Smooth muscle cell (in vitro differentiated cells): ENCODE data around the gene TSPYL1. TPM values are rescaled to one million over a fixed set of nuclear protein-coding genes. Genes with fewer than 3 reads are reported as not detected.

Experiments
- DNase-seq: peaks from one replicate; lab custom pipeline; 2025; ENCODE audit not compliant: unreplicated experiment; lab: John Stamatoyannopoulos, UW
- H2AFZ ChIP-seq: fragments of 200-600 bp; sonication (generic); 2 replicates; pipeline ENCODE4 v1.6.0; 2016; ENCODE audit warnings: antibody characterized with exemption, low read depth, mild to moderate bottlenecking
- H3F3A ChIP-seq: fragments of 200-600 bp; sonication (generic); 2 replicates; pipeline ENCODE4 v1.6.0; 2017; ENCODE audit warnings: antibody characterized with exemption, low read depth
- H3K27ac ChIP-seq: fragments of 200-600 bp; sonication (generic); 2 replicates; pipeline ENCODE4 v1.5.1; 2016; ENCODE audit warnings: low read depth, mild to moderate bottlenecking
- H3K27me3 ChIP-seq: fragments of 200-600 bp; sonication (generic); 2 replicates; pipeline ENCODE4 v1.6.1; 2016; ENCODE audit warnings: low read depth, mild to moderate bottlenecking
- H3K36me3 ChIP-seq: fragments of 200-600 bp; sonication (generic); 2 replicates; pipeline ENCODE4 v1.5.1; 2016; ENCODE audit warnings: low read depth
- H3K4me1 ChIP-seq: fragments of 200-600 bp; sonication (generic); 2 replicates; pipeline ENCODE4 v1.5.1; 2016; ENCODE audit warnings: low read depth
- H3K4me2 ChIP-seq: fragments of 200-600 bp; sonication (generic); 2 replicates; pipeline ENCODE4 v1.6.0; 2016; ENCODE audit warnings: mild to moderate bottlenecking
- H3K4me3 ChIP-seq: fragments of 200-600 bp; sonication (generic); 2 replicates; pipeline ENCODE4 v1.5.1; 2016; ENCODE audit warnings: mild to moderate bottlenecking
- H3K79me2 ChIP-seq: fragments of 200-600 bp; sonication (generic); 2 replicates; pipeline ENCODE4 v1.6.0; 2016; ENCODE audit warnings: low read depth, mild to moderate bottlenecking
- H3K9ac ChIP-seq: fragments of 200-600 bp; sonication (generic); 2 replicates; pipeline ENCODE4 v1.6.0; 2016; ENCODE audit warnings: low read depth
- H3K9me3 ChIP-seq: fragments of 200-600 bp; sonication (generic); replicated peaks from 2 replicates; pipeline ENCODE4 v1.5.1; 2016; ENCODE audit warnings: low read depth
- H4K20me1 ChIP-seq: fragments of 200-600 bp; sonication (generic); 2 replicates; pipeline ENCODE4 v1.6.0; 2016; ENCODE audit warnings: low read depth
- CTCF ChIP-seq: fragments of 200-600 bp; sonication (generic); IDR thresholded peaks from 2 replicates; pipeline ENCODE4 v1.5.1; 2017; ENCODE audit warnings: borderline replicate concordance, mild to moderate bottlenecking, antibody characterized with exemption; ENCODE audit not compliant: insufficient read depth, poor library complexity, severe bottlenecking
- WGBS: methylation state at CpG from one replicate; pipeline ENCODE4 v1.1.7; 2016; ENCODE audit warnings: low lambda C conversion rate; 5-methylcytosine and 5-hydroxymethylcytosine counted together
- polyA plus RNA-seq: library from polyadenylated mRNA; unstranded; fragments of >200 nt; fragmentation: Nextera tagmentation; extraction: Ambion mirVana; gene quantifications from 2 replicates; pipeline ENCODE4 v1.2.1, GENCODE V29; 2016
- total RNA-seq: library from RNA; depleted of rRNA; stranded (reverse); fragments of >200 nt; gene quantifications from 2 replicates; pipeline ENCODE4 v1.2.3, GENCODE V29; 2014

Gene TSPYL1
- total and polyA plus RNA-seq, 2 experiments from 2014 or later, result 17.9 to 45.0 TPM

DNA sequence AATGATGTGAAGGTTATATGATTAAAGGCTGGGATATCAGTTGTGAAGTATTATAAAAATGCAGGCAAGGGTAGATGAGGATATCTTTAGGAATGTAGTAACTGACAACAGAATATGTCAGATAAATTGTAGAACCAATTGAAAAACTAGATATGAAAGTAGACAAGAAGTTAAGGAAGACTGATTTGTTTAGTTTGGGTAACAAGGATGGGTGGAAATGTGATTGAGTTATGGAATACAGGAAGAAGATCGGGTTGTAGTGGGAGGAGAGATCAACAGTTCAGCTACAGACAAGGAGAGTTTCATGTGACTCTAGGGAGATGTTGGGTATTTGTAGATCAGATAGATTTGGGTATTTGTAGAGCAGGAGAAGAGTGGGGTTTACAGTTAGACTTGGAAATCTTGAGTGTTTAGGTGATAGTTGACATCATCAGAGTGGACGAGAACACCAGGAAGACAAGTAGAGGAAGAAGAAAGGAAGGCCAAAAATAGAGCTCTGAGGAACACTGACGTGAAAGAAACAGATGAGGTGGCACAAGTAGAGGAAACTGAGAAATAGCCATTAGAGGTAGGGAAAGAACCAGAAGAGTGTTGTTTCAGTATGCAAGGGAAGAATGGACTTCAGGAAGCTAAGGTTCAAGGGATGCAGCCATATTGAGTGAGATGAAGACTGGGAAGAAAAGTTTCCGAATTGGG lies 12.1 kb upstream of the TSPYL1 start:
- Histone ChIP-seq H3K9me3 (no peaks in the 10 kb centered on the region), H2AFZ (no peak overlapping the region), H3K27me3 (no peaks in the 10 kb centered on the region), H3K79me2 (no peaks in the 10 kb centered on the region), H3K4me1 (no peaks in the 10 kb centered on the region), H3K27ac (no peak overlapping the region), H4K20me1 (no peaks in the 10 kb centered on the region), H3K36me3 (no peaks in the 10 kb centered on the region), H3K9ac (no peak overlapping the region), H3K4me2 (no peak overlapping the region), H3F3A (no peaks in the 10 kb centered on the region), H3K4me3 (no peak overlapping the region)
- 88% methylated on average over 4 of the region's 4 CpGs for WGBS
- DNase-seq, result no peak
- TF ChIP-seq CTCF, result no peak

- H3K4me3 ChIP-seq, result no peak overlapping the region
- no peak for TF ChIP-seq CTCF
- no peaks in the 10 kb centered on the region for H3K4me1 ChIP-seq
- H3F3A ChIP-seq, result no peaks in the 10 kb centered on the region
- H3K9ac ChIP-seq, result no peak overlapping the region
- H3K27me3 ChIP-seq, result no peaks in the 10 kb centered on the region
- no peak overlapping the region for H3K27ac ChIP-seq
- no peak for DNase-seq
- no peaks in the 10 kb centered on the region for H4K20me1 ChIP-seq
- 71% methylated on average over 2 of the region's 2 CpGs for WGBS
- H2AFZ ChIP-seq, result no peak overlapping the region
- H3K79me2 ChIP-seq, result no peaks in the 10 kb centered on the region
- no peaks in the 10 kb centered on the region for H3K36me3 ChIP-seq
- H3K4me2 ChIP-seq, result no peak overlapping the region
- H3K9me3 ChIP-seq, result no peaks in the 10 kb centered on the region
These were observed 11.1 kb upstream of the TSPYL1 start for GRCh38 chr6:116290799-116291198.

- Histone ChIP-seq H4K20me1 (no peaks in the 10 kb centered on the region), H3K79me2 (no peaks in the 10 kb centered on the region), H3K27ac (no peak overlapping the region), H3K9ac (no peak overlapping the region), H3K27me3 (no peaks in the 10 kb centered on the region), H2AFZ (no peak overlapping the region), H3K4me2 (no peak overlapping the region), H3K9me3 (no peaks in the 10 kb centered on the region), H3K4me1 (no peaks in the 10 kb centered on the region), H3F3A (no peaks in the 10 kb centered on the region), H3K36me3 (no peaks in the 10 kb centered on the region), H3K4me3 (no peak overlapping the region)
- DNase-seq, result no peak
- 96% methylated on average over 2 of the region's 2 CpGs for WGBS
- TF ChIP-seq CTCF, result no peak
These were observed 10.1 kb upstream of the TSPYL1 start for GRCh38 chr6:116289876-116290275.

- Histone ChIP-seq H3K79me2 (no peaks in the 10 kb centered on the region), H4K20me1 (no peaks in the 10 kb centered on the region), H3K9ac (no peak overlapping the region), H3K9me3 (no peaks in the 10 kb centered on the region), H3F3A (no peaks in the 10 kb centered on the region), H3K4me1 (no peaks in the 10 kb centered on the region), H2AFZ (no peak overlapping the region), H3K4me3 (no peak overlapping the region), H3K36me3 (no peaks in the 10 kb centered on the region), H3K4me2 (peak overlapping the region; percentile 38), H3K27me3 (no peaks in the 10 kb centered on the region), H3K27ac (no peak overlapping the region)
- peak; percentile 97 for TF ChIP-seq CTCF
- no peak for DNase-seq
- 87% methylated on average over 2 of the region's 2 CpGs for WGBS
These were observed 8.1 kb upstream of the TSPYL1 start for GRCh38 chr6:116287689-116288282.
